ENCODE results near the gene TIMP3.

TIMP3 gene

GRCh38 chr22:32820131-32821119 lies 18.9 kb downstream of the TIMP3 start:
- Histone ChIP-seq H3K9me3 (ENCODE audit: control insufficient read depth in 2 of 2, low read length in 2 of 2) (no peaks in the 10 kb centered on the region), H3K4me3 (ENCODE audit: low read length in 2 of 2) (no peak overlapping the region), H3K36me3 (ENCODE audit: control insufficient read depth in 2 of 2, insufficient read depth in 2 of 2, low read length in 2 of 2) (peaks cover 5 to 8% of the 10 kb centered on the region in 2 donors), H3K27ac (ENCODE audit: low read length) (peak overlapping the region; percentile 6), H3K27me3 (ENCODE audit: control insufficient read depth in 1 of 2, insufficient read depth in 2 of 2, low read length in 2 of 2) (no peaks in the 10 kb centered on the region), H3K9ac (ENCODE audit: low read length in 2 of 2) (peak overlapping the region in 1 of 2 donors; percentile 14), H3K4me1 (ENCODE audit: control insufficient read depth, insufficient read depth, low read length) (peaks cover 64% of the 10 kb centered on the region)

GRCh38 chr22:32822179-32822877 lies 20.8 kb downstream of the TIMP3 start:
- Histone ChIP-seq H3K27me3 (ENCODE audit: control insufficient read depth in 1 of 2, insufficient read depth in 2 of 2, low read length in 2 of 2) (no peaks in the 10 kb centered on the region), H3K36me3 (ENCODE audit: control insufficient read depth in 2 of 2, insufficient read depth in 2 of 2, low read length in 2 of 2) (peaks cover 2 to 4% of the 10 kb centered on the region in 2 donors), H3K9ac (ENCODE audit: low read length in 2 of 2) (no peak overlapping the region), H3K9me3 (ENCODE audit: control insufficient read depth in 2 of 2, low read length in 2 of 2) (no peaks in the 10 kb centered on the region), H3K27ac (ENCODE audit: low read length) (no peak overlapping the region), H3K4me3 (ENCODE audit: low read length in 2 of 2) (no peak overlapping the region), H3K4me1 (ENCODE audit: control insufficient read depth, insufficient read depth, low read length) (peaks cover 63% of the 10 kb centered on the region)

GRCh38 chr22:32823024-32823730 lies 21.7 kb downstream of the TIMP3 start:
- H3K4me1 ChIP-seq (ENCODE audit: control insufficient read depth, insufficient read depth, low read length) = peaks cover 66% of the 10 kb centered on the region
- H3K27ac ChIP-seq (ENCODE audit: low read length) = peak overlapping the region; percentile 24
- H3K27me3 ChIP-seq (ENCODE audit: control insufficient read depth in 1 of 2, insufficient read depth in 2 of 2, low read length in 2 of 2) = no peaks in the 10 kb centered on the region
- no peak overlapping the region for H3K4me3 ChIP-seq (ENCODE audit: low read length in 2 of 2)
- no peaks in the 10 kb centered on the region for H3K9me3 ChIP-seq (ENCODE audit: control insufficient read depth in 2 of 2, low read length in 2 of 2)
- H3K9ac ChIP-seq (ENCODE audit: low read length in 2 of 2) = no peak overlapping the region
- peaks cover 0 to 3% of the 10 kb centered on the region in 2 donors for H3K36me3 ChIP-seq (ENCODE audit: control insufficient read depth in 2 of 2, insufficient read depth in 2 of 2, low read length in 2 of 2)

GRCh38 chr22:32824531-32825312 lies 23.2 kb downstream of the TIMP3 start:
- Histone ChIP-seq H3K36me3 (ENCODE audit: control insufficient read depth in 2 of 2, insufficient read depth in 2 of 2, low read length in 2 of 2) (peaks cover 2 to 3% of the 10 kb centered on the region in 2 donors), H3K9ac (ENCODE audit: low read length in 2 of 2) (peak overlapping the region in 1 of 2 donors; percentile 40), H3K27ac (ENCODE audit: low read length) (peak overlapping the region; percentile 46), H3K9me3 (ENCODE audit: control insufficient read depth in 2 of 2, low read length in 2 of 2) (no peaks in the 10 kb centered on the region), H3K4me3 (ENCODE audit: low read length in 2 of 2) (no peak overlapping the region), H3K4me1 (ENCODE audit: control insufficient read depth, insufficient read depth, low read length) (peaks cover 74% of the 10 kb centered on the region), H3K27me3 (ENCODE audit: control insufficient read depth in 1 of 2, insufficient read depth in 2 of 2, low read length in 2 of 2) (no peaks in the 10 kb centered on the region)

- H3K9me3 ChIP-seq (ENCODE audit: control insufficient read depth in 2 of 2, low read length in 2 of 2) = no peaks in the 10 kb centered on the region
- H3K27ac ChIP-seq (ENCODE audit: low read length) = peak overlapping the region; percentile 67
- peak overlapping the region in 1 of 2 donors; percentile 25 for H3K9ac ChIP-seq (ENCODE audit: low read length in 2 of 2)
- H3K4me3 ChIP-seq (ENCODE audit: low read length in 2 of 2) = peak overlapping the region in 1 of 2 donors; percentile 35
- peaks cover 3 to 4% of the 10 kb centered on the region in 2 donors for H3K36me3 ChIP-seq (ENCODE audit: control insufficient read depth in 2 of 2, insufficient read depth in 2 of 2, low read length in 2 of 2)
- peaks cover 76% of the 10 kb centered on the region for H3K4me1 ChIP-seq (ENCODE audit: control insufficient read depth, insufficient read depth, low read length)
- no peaks in the 10 kb centered on the region for H3K27me3 ChIP-seq (ENCODE audit: control insufficient read depth in 1 of 2, insufficient read depth in 2 of 2, low read length in 2 of 2)
Measured at GRCh38 chr22:32826537-32826936, 25.0 kb downstream of the TIMP3 start.

GRCh38 chr22:32827049-32827602 lies 25.6 kb downstream of the TIMP3 start:
- Histone ChIP-seq H3K4me3 (ENCODE audit: low read length in 2 of 2) (peak overlapping the region in 1 of 2 donors; percentile 35), H3K27me3 (ENCODE audit: control insufficient read depth in 1 of 2, insufficient read depth in 2 of 2, low read length in 2 of 2) (no peaks in the 10 kb centered on the region), H3K36me3 (ENCODE audit: control insufficient read depth in 2 of 2, insufficient read depth in 2 of 2, low read length in 2 of 2) (peaks cover 3 to 4% of the 10 kb centered on the region in 2 donors), H3K4me1 (ENCODE audit: control insufficient read depth, insufficient read depth, low read length) (peaks cover 79% of the 10 kb centered on the region), H3K9ac (ENCODE audit: low read length in 2 of 2) (peak overlapping the region; percentile 13 to 25), H3K9me3 (ENCODE audit: control insufficient read depth in 2 of 2, low read length in 2 of 2) (no peaks in the 10 kb centered on the region), H3K27ac (ENCODE audit: low read length) (peak overlapping the region; percentile 67)

GRCh38 chr22:32828150-32828549 lies 26.6 kb downstream of the TIMP3 start:
- peaks cover 4 to 9% of the 10 kb centered on the region in 2 donors for H3K36me3 ChIP-seq (ENCODE audit: control insufficient read depth in 2 of 2, insufficient read depth in 2 of 2, low read length in 2 of 2)
- H3K4me3 ChIP-seq (ENCODE audit: low read length in 2 of 2) = no peak overlapping the region
- peak overlapping the region; percentile 67 for H3K27ac ChIP-seq (ENCODE audit: low read length)
- no peaks in the 10 kb centered on the region for H3K9me3 ChIP-seq (ENCODE audit: control insufficient read depth in 2 of 2, low read length in 2 of 2)
- H3K27me3 ChIP-seq (ENCODE audit: control insufficient read depth in 1 of 2, insufficient read depth in 2 of 2, low read length in 2 of 2) = no peaks in the 10 kb centered on the region
- peak overlapping the region in 1 of 2 donors; percentile 25 for H3K9ac ChIP-seq (ENCODE audit: low read length in 2 of 2)
- peaks cover 82% of the 10 kb centered on the region for H3K4me1 ChIP-seq (ENCODE audit: control insufficient read depth, insufficient read depth, low read length)

- Histone ChIP-seq H3K4me3 (ENCODE audit: low read length in 2 of 2) (no peak overlapping the region), H3K9me3 (ENCODE audit: control insufficient read depth in 2 of 2, low read length in 2 of 2) (no peaks in the 10 kb centered on the region), H3K4me1 (ENCODE audit: control insufficient read depth, insufficient read depth, low read length) (peaks cover 83% of the 10 kb centered on the region), H3K27ac (ENCODE audit: low read length) (peak overlapping the region; percentile 67), H3K36me3 (ENCODE audit: control insufficient read depth in 2 of 2, insufficient read depth in 2 of 2, low read length in 2 of 2) (peaks cover 4 to 6% of the 10 kb centered on the region in 2 donors), H3K9ac (ENCODE audit: low read length in 2 of 2) (peak overlapping the region in 1 of 2 donors; percentile 25), H3K27me3 (ENCODE audit: control insufficient read depth in 1 of 2, insufficient read depth in 2 of 2, low read length in 2 of 2) (no peaks in the 10 kb centered on the region)
Measured at GRCh38 chr22:32828561-32828960, 27.1 kb downstream of the TIMP3 start.

- Histone ChIP-seq H3K9me3 (ENCODE audit: control insufficient read depth in 2 of 2, low read length in 2 of 2) (no peaks in the 10 kb centered on the region), H3K27me3 (ENCODE audit: control insufficient read depth in 1 of 2, insufficient read depth in 2 of 2, low read length in 2 of 2) (no peaks in the 10 kb centered on the region), H3K4me3 (ENCODE audit: low read length in 2 of 2) (peak overlapping the region in 1 of 2 donors; percentile 15), H3K9ac (ENCODE audit: low read length in 2 of 2) (peak overlapping the region in 1 of 2 donors; percentile 13), H3K4me1 (ENCODE audit: control insufficient read depth, insufficient read depth, low read length) (peaks cover 78% of the 10 kb centered on the region), H3K27ac (ENCODE audit: low read length) (peak overlapping the region; percentile 66), H3K36me3 (ENCODE audit: control insufficient read depth in 2 of 2, insufficient read depth in 2 of 2, low read length in 2 of 2) (peaks cover 4 to 8% of the 10 kb centered on the region in 2 donors)
Measured at GRCh38 chr22:32829451-32829851, 27.9 kb downstream of the TIMP3 start.
